Measurements from ENCODE around the gene NKAIN2.

NKAIN2 gene

DNA sequence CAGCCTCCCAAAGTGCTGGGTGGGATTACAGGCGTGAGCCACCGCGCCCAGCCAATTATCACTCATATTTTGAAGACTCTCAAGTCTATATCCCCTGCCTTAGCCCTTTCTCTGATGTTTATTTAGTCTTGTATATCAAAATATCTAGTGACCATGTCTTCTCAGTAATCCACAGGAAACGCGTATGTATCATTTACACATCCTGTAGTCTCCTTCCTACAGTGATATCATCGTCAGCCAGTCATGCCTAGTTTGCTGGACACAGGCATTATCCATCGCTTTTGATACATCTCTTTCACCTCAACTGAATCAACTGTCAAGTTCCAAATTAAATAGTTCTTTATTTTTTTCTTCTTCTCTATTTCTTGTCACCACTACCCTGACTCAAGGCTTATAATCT, 223.7 kb downstream of the NKAIN2 start:
- Histone ChIP-seq H3K18ac (ENCODE audit: low read length) (no peak overlapping the region), H3K4me2 (ENCODE audit: low read length) (no peak overlapping the region), H3K79me1 (ENCODE audit: low read length) (no peaks in the 10 kb centered on the region), H3K56ac (ENCODE audit: low read length) (no peak overlapping the region), H2BK120ac (ENCODE audit: low read depth, low read length) (no peak overlapping the region), H2AK5ac (ENCODE audit: low read length) (no peak overlapping the region), H3K27ac (ENCODE audit: low read depth, low read length) (no peak overlapping the region), H3K4ac (ENCODE audit: low read depth, low read length) (no peak overlapping the region), H3K4me1 (ENCODE audit: control insufficient read depth, low read depth, low read length) (peaks cover 2% of the 10 kb centered on the region), H3K36me3 (ENCODE audit: control insufficient read depth, insufficient read depth, low read length) (no peaks in the 10 kb centered on the region), H2BK15ac (replicated peaks; ENCODE audit: low read depth) (no peak overlapping the region), H4K8ac (ENCODE audit: low read depth, low read length) (no peak overlapping the region), H4K5ac (ENCODE audit: low read length) (no peak overlapping the region), H3K9ac (ENCODE audit: low read length) (no peak overlapping the region), H2BK5ac (ENCODE audit: low read length) (no peak overlapping the region), H3K27me3 (ENCODE audit: insufficient read depth, low read length, poor library complexity) (no peaks in the 10 kb centered on the region), H3K23ac (ENCODE audit: low read length) (no peak overlapping the region), H3K4me3 (ENCODE audit: low read length) (no peak overlapping the region), H3K79me2 (ENCODE audit: control insufficient read depth, insufficient read depth, low read length) (no peaks in the 10 kb centered on the region)
- DNase-seq, result no peak
- no CpG with 5 or more reads among the region's 7 CpGs for WGBS (ENCODE audit: extremely low coverage, insufficient coverage, low lambda C conversion rate)

DNA sequence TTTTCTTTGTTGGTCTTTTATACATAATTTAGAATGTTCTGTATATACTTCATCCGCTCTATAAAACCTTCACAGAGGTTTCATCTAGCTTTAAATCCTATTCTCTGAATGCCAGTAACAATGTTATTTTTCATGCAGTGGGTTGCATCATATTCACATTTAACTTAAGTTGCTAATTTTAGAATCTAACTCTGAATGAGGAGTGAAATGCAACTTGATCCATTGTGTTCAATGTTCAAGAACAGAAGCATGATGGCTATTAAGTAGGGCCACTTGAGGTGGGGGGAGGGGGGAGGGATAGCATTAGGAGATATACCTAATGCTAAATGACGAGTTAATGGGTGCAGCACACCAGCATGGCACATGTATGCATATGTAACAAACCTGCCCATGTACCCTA, 224.5 kb downstream of the NKAIN2 start:
- Histone ChIP-seq H2AK5ac (ENCODE audit: low read length) (no peak overlapping the region), H3K27ac (ENCODE audit: low read depth, low read length) (no peak overlapping the region), H2BK120ac (ENCODE audit: low read depth, low read length) (no peak overlapping the region), H3K4me3 (ENCODE audit: low read length) (no peak overlapping the region), H4K5ac (ENCODE audit: low read length) (no peak overlapping the region), H2BK15ac (replicated peaks; ENCODE audit: low read depth) (no peak overlapping the region), H3K79me1 (ENCODE audit: low read length) (no peaks in the 10 kb centered on the region), H2BK5ac (ENCODE audit: low read length) (no peak overlapping the region), H3K18ac (ENCODE audit: low read length) (no peak overlapping the region), H3K9ac (ENCODE audit: low read length) (no peak overlapping the region), H3K56ac (ENCODE audit: low read length) (no peak overlapping the region), H3K23ac (ENCODE audit: low read length) (no peak overlapping the region), H4K8ac (ENCODE audit: low read depth, low read length) (no peak overlapping the region), H3K36me3 (ENCODE audit: control insufficient read depth, insufficient read depth, low read length) (no peaks in the 10 kb centered on the region), H3K4me2 (ENCODE audit: low read length) (no peak overlapping the region), H3K79me2 (ENCODE audit: control insufficient read depth, insufficient read depth, low read length) (no peaks in the 10 kb centered on the region), H3K4me1 (ENCODE audit: control insufficient read depth, low read depth, low read length) (peaks cover 2% of the 10 kb centered on the region), H3K4ac (ENCODE audit: low read depth, low read length) (no peak overlapping the region), H3K27me3 (ENCODE audit: insufficient read depth, low read length, poor library complexity) (no peaks in the 10 kb centered on the region)
- no CpG with 5 or more reads among the region's 2 CpGs for WGBS (ENCODE audit: extremely low coverage, insufficient coverage, low lambda C conversion rate)
- no peak for DNase-seq

DNA sequence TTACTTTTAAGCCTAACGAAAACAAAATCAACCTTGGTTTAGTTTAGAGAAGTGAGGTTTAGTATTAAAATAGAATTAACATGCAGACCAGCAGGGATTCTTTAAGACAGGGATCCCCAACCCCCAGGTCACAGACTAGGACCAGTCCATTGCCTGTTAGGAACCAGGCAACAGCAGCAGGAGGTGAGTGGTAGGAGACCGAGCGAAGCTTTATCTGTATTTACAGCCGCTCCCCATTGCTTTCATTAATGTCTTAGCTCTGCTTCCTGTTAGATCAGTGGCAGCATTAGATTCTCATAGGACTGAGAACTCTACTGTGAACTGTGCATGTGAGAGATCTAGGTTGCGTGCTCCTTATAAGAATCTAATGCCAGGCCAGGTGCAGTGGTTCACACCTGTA, 225.9 kb downstream of the NKAIN2 start:
- no peak overlapping the region for H2BK5ac ChIP-seq (ENCODE audit: low read length)
- no peak overlapping the region for H2BK15ac ChIP-seq (replicated peaks; ENCODE audit: low read depth)
- H4K5ac ChIP-seq (ENCODE audit: low read length), result no peak overlapping the region
- no peak overlapping the region for H3K4me2 ChIP-seq (ENCODE audit: low read length)
- no peak overlapping the region for H3K27ac ChIP-seq (ENCODE audit: low read depth, low read length)
- H3K18ac ChIP-seq (ENCODE audit: low read length), result no peak overlapping the region
- WGBS (ENCODE audit: extremely low coverage, insufficient coverage, low lambda C conversion rate), result no CpG with 5 or more reads among the region's 5 CpGs
- H4K8ac ChIP-seq (ENCODE audit: low read depth, low read length), result no peak overlapping the region
- H3K4ac ChIP-seq (ENCODE audit: low read depth, low read length), result no peak overlapping the region
- peak; percentile 43 for DNase-seq
- no peak overlapping the region for H3K9ac ChIP-seq (ENCODE audit: low read length)
- no peak overlapping the region for H2BK120ac ChIP-seq (ENCODE audit: low read depth, low read length)
- peaks cover 2% of the 10 kb centered on the region for H3K4me1 ChIP-seq (ENCODE audit: control insufficient read depth, low read depth, low read length)
- no peak overlapping the region for H3K56ac ChIP-seq (ENCODE audit: low read length)
- no peaks in the 10 kb centered on the region for H3K79me2 ChIP-seq (ENCODE audit: control insufficient read depth, insufficient read depth, low read length)
- no peak overlapping the region for H3K23ac ChIP-seq (ENCODE audit: low read length)
- no peaks in the 10 kb centered on the region for H3K36me3 ChIP-seq (ENCODE audit: control insufficient read depth, insufficient read depth, low read length)
- H3K4me3 ChIP-seq (ENCODE audit: low read length), result no peak overlapping the region
- H2AK5ac ChIP-seq (ENCODE audit: low read length), result no peak overlapping the region
- H3K79me1 ChIP-seq (ENCODE audit: low read length), result no peaks in the 10 kb centered on the region
- H3K27me3 ChIP-seq (ENCODE audit: insufficient read depth, low read length, poor library complexity), result no peaks in the 10 kb centered on the region

DNA sequence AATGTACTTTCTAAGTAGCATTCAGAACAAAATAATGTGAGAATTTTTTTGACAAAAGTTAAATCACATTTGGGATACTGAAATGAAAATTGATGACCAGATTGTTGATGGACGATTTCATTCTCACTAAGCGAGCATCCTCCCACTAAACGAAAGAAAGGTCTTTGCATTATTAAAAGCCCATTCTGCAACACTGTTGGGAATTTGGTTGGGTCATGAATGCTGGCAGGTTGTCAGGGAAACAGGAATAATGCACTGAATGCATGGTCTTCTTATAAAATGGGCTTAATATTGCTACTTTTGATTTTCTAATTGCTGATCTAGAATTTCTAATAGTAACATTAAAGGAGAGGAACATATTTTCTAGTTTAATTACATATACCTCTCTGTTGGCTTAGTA, 229.8 kb downstream of the NKAIN2 start:
- no CpG with 5 or more reads among the region's 3 CpGs for WGBS (ENCODE audit: extremely low coverage, insufficient coverage, low lambda C conversion rate)

DNA sequence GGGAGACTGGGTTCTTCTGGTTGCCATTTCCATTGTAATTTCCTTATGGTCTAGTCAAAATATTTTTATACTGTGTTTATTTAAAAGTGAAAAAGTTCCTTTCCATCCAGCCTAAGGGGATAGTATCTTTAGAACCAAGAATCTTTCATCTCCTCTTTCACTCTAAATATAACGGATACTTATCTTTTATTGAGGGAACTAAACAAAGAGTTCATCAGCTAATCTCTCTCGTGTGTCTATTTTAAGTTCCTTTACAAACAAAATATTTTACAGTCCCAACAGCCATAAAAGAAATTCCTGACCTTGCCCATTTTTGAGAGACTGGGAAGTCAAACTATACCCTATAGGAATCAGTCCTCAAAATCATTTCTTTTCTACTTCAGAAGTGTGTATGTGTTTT, 232.7 kb downstream of the NKAIN2 start:
- no peak for DNase-seq
- no peak overlapping the region for H3K23ac ChIP-seq (ENCODE audit: low read length)
- no peak overlapping the region for H3K9ac ChIP-seq (ENCODE audit: low read length)
- no peaks in the 10 kb centered on the region for H3K79me1 ChIP-seq (ENCODE audit: low read length)
- H2AK5ac ChIP-seq (ENCODE audit: low read length), result no peak overlapping the region
- H4K5ac ChIP-seq (ENCODE audit: low read length), result no peak overlapping the region
- no peak overlapping the region for H3K56ac ChIP-seq (ENCODE audit: low read length)
- no peak overlapping the region for H3K27ac ChIP-seq (ENCODE audit: low read depth, low read length)
- H3K27me3 ChIP-seq (ENCODE audit: insufficient read depth, low read length, poor library complexity), result no peaks in the 10 kb centered on the region
- H3K79me2 ChIP-seq (ENCODE audit: control insufficient read depth, insufficient read depth, low read length), result no peaks in the 10 kb centered on the region
- H3K4me2 ChIP-seq (ENCODE audit: low read length), result no peak overlapping the region
- no peaks in the 10 kb centered on the region for H3K4me1 ChIP-seq (ENCODE audit: control insufficient read depth, low read depth, low read length)
- no peak overlapping the region for H3K18ac ChIP-seq (ENCODE audit: low read length)
- WGBS (ENCODE audit: extremely low coverage, insufficient coverage, low lambda C conversion rate), result no CpG with 5 or more reads among the region's 2 CpGs
- no peak overlapping the region for H4K8ac ChIP-seq (ENCODE audit: low read depth, low read length)
- no peak overlapping the region for H2BK120ac ChIP-seq (ENCODE audit: low read depth, low read length)
- no peak overlapping the region for H2BK5ac ChIP-seq (ENCODE audit: low read length)
- no peaks in the 10 kb centered on the region for H3K36me3 ChIP-seq (ENCODE audit: control insufficient read depth, insufficient read depth, low read length)
- H3K4me3 ChIP-seq (ENCODE audit: low read length), result no peak overlapping the region
- H3K4ac ChIP-seq (ENCODE audit: low read depth, low read length), result no peak overlapping the region
- no peak overlapping the region for H2BK15ac ChIP-seq (replicated peaks; ENCODE audit: low read depth)

More for the DNA sequence above, 229.8 kb downstream of the NKAIN2 start:
- Histone ChIP-seq H3K27me3 (ENCODE audit: insufficient read depth, low read length, poor library complexity) (no peaks in the 10 kb centered on the region), H2BK120ac (ENCODE audit: low read depth, low read length) (no peak overlapping the region), H3K4ac (ENCODE audit: low read depth, low read length) (no peak overlapping the region), H3K4me3 (ENCODE audit: low read length) (no peak overlapping the region), H2AK5ac (ENCODE audit: low read length) (no peak overlapping the region), H3K4me1 (ENCODE audit: control insufficient read depth, low read depth, low read length) (no peaks in the 10 kb centered on the region), H2BK5ac (ENCODE audit: low read length) (no peak overlapping the region), H3K79me1 (ENCODE audit: low read length) (no peaks in the 10 kb centered on the region), H3K18ac (ENCODE audit: low read length) (no peak overlapping the region), H4K5ac (ENCODE audit: low read length) (no peak overlapping the region), H3K79me2 (ENCODE audit: control insufficient read depth, insufficient read depth, low read length) (no peaks in the 10 kb centered on the region), H2BK15ac (replicated peaks; ENCODE audit: low read depth) (no peak overlapping the region), H3K56ac (ENCODE audit: low read length) (no peak overlapping the region), H3K4me2 (ENCODE audit: low read length) (no peak overlapping the region), H3K27ac (ENCODE audit: low read depth, low read length) (no peak overlapping the region), H4K8ac (ENCODE audit: low read depth, low read length) (no peak overlapping the region), H3K36me3 (ENCODE audit: control insufficient read depth, insufficient read depth, low read length) (no peaks in the 10 kb centered on the region), H3K23ac (ENCODE audit: low read length) (no peak overlapping the region), H3K9ac (ENCODE audit: low read length) (no peak overlapping the region)
- DNase-seq, result no peak

DNA sequence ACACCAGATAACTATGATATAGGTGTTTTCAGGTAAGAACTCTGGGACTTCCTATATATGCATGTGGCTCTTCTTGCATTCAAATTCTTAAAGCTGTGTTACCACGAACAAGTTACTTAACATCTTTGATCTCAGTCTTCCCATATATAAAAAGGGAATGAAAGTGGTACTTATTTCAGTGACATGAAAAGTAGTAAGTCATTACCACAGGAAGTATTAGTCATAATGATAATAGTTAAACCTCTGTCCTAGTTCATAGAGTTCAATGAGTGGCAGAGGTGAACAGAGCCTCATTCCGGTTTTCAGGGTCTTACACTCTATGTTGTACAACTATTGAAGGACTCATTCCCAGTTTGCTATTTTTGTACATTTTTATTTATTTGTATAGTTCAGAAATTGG, 237.0 kb downstream of the NKAIN2 start:
- Histone ChIP-seq H2BK15ac (replicated peaks; ENCODE audit: low read depth) (no peak overlapping the region), H3K18ac (ENCODE audit: low read length) (no peak overlapping the region), H2BK120ac (ENCODE audit: low read depth, low read length) (no peak overlapping the region), H4K5ac (ENCODE audit: low read length) (no peak overlapping the region), H3K4me3 (ENCODE audit: low read length) (no peak overlapping the region), H3K9ac (ENCODE audit: low read length) (no peak overlapping the region), H3K79me1 (ENCODE audit: low read length) (no peaks in the 10 kb centered on the region), H3K27ac (ENCODE audit: low read depth, low read length) (no peak overlapping the region), H2BK5ac (ENCODE audit: low read length) (no peak overlapping the region), H3K4ac (ENCODE audit: low read depth, low read length) (no peak overlapping the region), H4K8ac (ENCODE audit: low read depth, low read length) (no peak overlapping the region), H3K4me1 (ENCODE audit: control insufficient read depth, low read depth, low read length) (no peaks in the 10 kb centered on the region), H3K27me3 (ENCODE audit: insufficient read depth, low read length, poor library complexity) (no peaks in the 10 kb centered on the region), H3K36me3 (ENCODE audit: control insufficient read depth, insufficient read depth, low read length) (no peaks in the 10 kb centered on the region), H3K79me2 (ENCODE audit: control insufficient read depth, insufficient read depth, low read length) (no peaks in the 10 kb centered on the region), H3K56ac (ENCODE audit: low read length) (no peak overlapping the region), H2AK5ac (ENCODE audit: low read length) (no peak overlapping the region), H3K4me2 (ENCODE audit: low read length) (no peak overlapping the region), H3K23ac (ENCODE audit: low read length) (no peak overlapping the region)
- no CpG with 5 or more reads among the region's 2 CpGs for WGBS (ENCODE audit: extremely low coverage, insufficient coverage, low lambda C conversion rate)
- DNase-seq, result no peak
